GM12864 (cell line): ENCODE measurements around the gene FNDC3B.

Source experiments
- DNase-seq: peaks from one replicate; pipeline ENCODE4 v3.0.0-alpha.2; 2011; ENCODE audit warnings: low read depth
- H3K4me3 ChIP-seq: 2 replicates; pipeline ENCODE4 v1.5.1; 2011; ENCODE audit warnings: mild to moderate bottlenecking, low read depth, low read length, control low read depth
- CTCF ChIP-seq: IDR thresholded peaks from 2 replicates; pipeline ENCODE4 v1.5.1; 2011; ENCODE audit warnings: low read depth, mild to moderate bottlenecking, moderate library complexity, low read length, control low read depth, inconsistent platforms; ENCODE audit errors: missing control alignments

Gene FNDC3B

GRCh38 chr3:172002512-172003078 is 36.8 kb upstream of the FNDC3B start:
- no peak for DNase-seq
- TF ChIP-seq CTCF: no peak

GRCh38 chr3:172003146-172003545 is 36.2 kb upstream of the FNDC3B start:
- no peak for TF ChIP-seq CTCF
- DNase-seq: no peak
- H3K4me3 ChIP-seq: no peak overlapping the region

More at GRCh38 chr3:172002512-172003078, 36.8 kb upstream of the FNDC3B start:
- H3K4me3 ChIP-seq: no peak overlapping the region

GRCh38 chr3:172007065-172007370 is 32.4 kb upstream of the FNDC3B start:
- no peak for TF ChIP-seq CTCF
- no peak for DNase-seq
- H3K4me3 ChIP-seq: no peak overlapping the region

GRCh38 chr3:172009803-172010202 is 29.6 kb upstream of the FNDC3B start:
- no peak overlapping the region for H3K4me3 ChIP-seq
- DNase-seq: no peak
- no peak for TF ChIP-seq CTCF

GRCh38 chr3:172012775-172013174 is 26.6 kb upstream of the FNDC3B start:
- H3K4me3 ChIP-seq: no peak overlapping the region
- no peak for DNase-seq
- no peak for TF ChIP-seq CTCF

- no peak for TF ChIP-seq CTCF
- H3K4me3 ChIP-seq: no peak overlapping the region
- DNase-seq: no peak
Observed at GRCh38 chr3:172014145-172014544, 25.2 kb upstream of the FNDC3B start.

GRCh38 chr3:172018364-172018763 is 21.0 kb upstream of the FNDC3B start:
- TF ChIP-seq CTCF: no peak
- no peak for DNase-seq
- no peak overlapping the region for H3K4me3 ChIP-seq
